ENCODE results near the gene NFIB.
A peak's percentile ranks its signal among the peaks of the same experiment; 100 is the strongest.

NFIB gene

DNA sequence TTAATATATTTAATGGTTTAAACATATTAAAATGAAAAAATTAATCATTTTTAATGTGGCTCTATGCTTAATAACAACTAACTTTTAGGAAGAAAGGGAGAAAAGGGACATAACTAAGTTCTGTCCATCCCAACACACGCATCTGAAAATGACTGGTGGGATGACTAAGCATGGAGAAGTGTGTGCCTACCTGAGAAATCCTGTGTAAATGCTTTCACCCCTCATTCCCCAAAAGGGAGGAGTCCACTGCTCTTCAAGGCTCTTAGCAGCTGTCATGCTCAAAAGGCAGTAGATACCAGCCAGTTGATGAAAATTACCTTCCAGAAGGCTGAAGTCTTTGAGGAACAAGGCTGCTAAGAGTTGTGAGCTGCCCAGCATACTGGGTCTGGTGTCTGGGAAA, 130.9 kb downstream of the NFIB start:
- Histone ChIP-seq H3K4me3 (ENCODE audit: low read length, poor library complexity, severe bottlenecking) (no peak overlapping the region), H3K9ac (ENCODE audit: low read depth, low read length, poor library complexity, severe bottlenecking) (no peak overlapping the region), H3K9me2 (replicated peaks; ENCODE audit: low read depth, low read length) (no peaks in the 10 kb centered on the region), H3K79me2 (ENCODE audit: insufficient read depth, low read length) (no peaks in the 10 kb centered on the region), H3K36me3 (ENCODE audit: insufficient read depth, low read length) (no peaks in the 10 kb centered on the region), H3K4me1 (ENCODE audit: insufficient read depth, low read length, poor library complexity, severe bottlenecking) (peaks cover 13% of the 10 kb centered on the region), H3K9me3 (ENCODE audit: insufficient read depth, low read depth, low read length) (no peaks in the 10 kb centered on the region), H3K27me3 (ENCODE audit: insufficient read depth, low read length, poor library complexity, severe bottlenecking) (peaks cover 43% of the 10 kb centered on the region), H3F3A (ENCODE audit: low read depth) (no peaks in the 10 kb centered on the region), H2AFZ (ENCODE audit: low read length) (no peak overlapping the region), H3K4me2 (ENCODE audit: low read depth, low read length, poor library complexity, severe bottlenecking) (peak overlapping the region; percentile 37), H4K20me1 (ENCODE audit: insufficient read depth, low read length, poor library complexity, severe bottlenecking) (no peaks in the 10 kb centered on the region)
- TF ChIP-seq EZH2phosphoT487 (IDR thresholded peaks at IDR 0.05; ENCODE audit: borderline replicate concordance): no peak
- TF ChIP-seq, protein P1, sequence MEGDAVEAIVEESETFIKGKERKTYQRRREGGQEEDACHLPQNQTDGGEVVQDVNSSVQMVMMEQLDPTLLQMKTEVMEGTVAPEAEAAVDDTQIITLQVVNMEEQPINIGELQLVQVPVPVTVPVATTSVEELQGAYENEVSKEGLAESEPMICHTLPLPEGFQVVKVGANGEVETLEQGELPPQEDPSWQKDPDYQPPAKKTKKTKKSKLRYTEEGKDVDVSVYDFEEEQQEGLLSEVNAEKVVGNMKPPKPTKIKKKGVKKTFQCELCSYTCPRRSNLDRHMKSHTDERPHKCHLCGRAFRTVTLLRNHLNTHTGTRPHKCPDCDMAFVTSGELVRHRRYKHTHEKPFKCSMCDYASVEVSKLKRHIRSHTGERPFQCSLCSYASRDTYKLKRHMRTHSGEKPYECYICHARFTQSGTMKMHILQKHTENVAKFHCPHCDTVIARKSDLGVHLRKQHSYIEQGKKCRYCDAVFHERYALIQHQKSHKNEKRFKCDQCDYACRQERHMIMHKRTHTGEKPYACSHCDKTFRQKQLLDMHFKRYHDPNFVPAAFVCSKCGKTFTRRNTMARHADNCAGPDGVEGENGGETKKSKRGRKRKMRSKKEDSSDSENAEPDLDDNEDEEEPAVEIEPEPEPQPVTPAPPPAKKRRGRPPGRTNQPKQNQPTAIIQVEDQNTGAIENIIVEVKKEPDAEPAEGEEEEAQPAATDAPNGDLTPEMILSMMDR (conservative IDR thresholded peaks at IDR 0.05; ENCODE audit: low read length): no peak

DNA sequence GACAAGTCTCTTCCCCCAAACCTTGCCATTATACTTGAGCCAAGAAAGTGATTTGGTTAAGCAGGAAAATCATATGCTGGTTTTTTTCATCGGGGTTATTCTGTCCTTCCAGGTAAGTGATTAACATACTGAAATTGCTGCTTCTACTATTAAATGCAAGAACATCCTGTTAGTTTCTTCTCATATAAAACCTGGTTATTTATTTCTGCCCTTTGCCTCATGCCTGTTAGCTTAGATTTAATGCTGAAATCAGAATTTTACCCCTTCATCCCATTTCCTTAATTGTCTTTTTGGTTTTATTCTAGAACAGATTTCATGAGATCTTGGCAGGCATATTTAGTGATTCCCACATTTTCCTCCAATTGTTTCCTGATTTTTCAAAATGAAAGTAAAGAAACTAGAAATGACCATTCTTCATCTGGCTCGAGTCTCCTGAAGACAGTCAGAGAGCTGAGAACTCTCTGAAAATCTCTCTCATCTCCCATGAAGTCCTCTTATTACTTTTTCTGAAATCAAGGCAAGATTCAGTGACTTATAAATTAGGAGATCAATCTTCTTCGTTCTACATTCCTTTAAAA, 132.9 kb downstream of the NFIB start:
- no peaks in the 10 kb centered on the region for H3K36me3 ChIP-seq (ENCODE audit: insufficient read depth, low read length)
- H3K27me3 ChIP-seq (ENCODE audit: insufficient read depth, low read length, poor library complexity, severe bottlenecking): peaks cover 29% of the 10 kb centered on the region
- H3K4me2 ChIP-seq (ENCODE audit: low read depth, low read length, poor library complexity, severe bottlenecking): no peak overlapping the region
- no peaks in the 10 kb centered on the region for H3K9me2 ChIP-seq (replicated peaks; ENCODE audit: low read depth, low read length)
- no peaks in the 10 kb centered on the region for H3K79me2 ChIP-seq (ENCODE audit: insufficient read depth, low read length)
- H3K4me3 ChIP-seq (ENCODE audit: low read length, poor library complexity, severe bottlenecking): no peak overlapping the region
- no peaks in the 10 kb centered on the region for H3F3A ChIP-seq (ENCODE audit: low read depth)
- no peaks in the 10 kb centered on the region for H4K20me1 ChIP-seq (ENCODE audit: insufficient read depth, low read length, poor library complexity, severe bottlenecking)
- peaks cover 13% of the 10 kb centered on the region for H3K4me1 ChIP-seq (ENCODE audit: insufficient read depth, low read length, poor library complexity, severe bottlenecking)
- H2AFZ ChIP-seq (ENCODE audit: low read length): no peak overlapping the region
- no peaks in the 10 kb centered on the region for H3K9me3 ChIP-seq (ENCODE audit: insufficient read depth, low read depth, low read length)
- H3K9ac ChIP-seq (ENCODE audit: low read depth, low read length, poor library complexity, severe bottlenecking): no peak overlapping the region
- TF ChIP-seq EZH2phosphoT487 (IDR thresholded peaks at IDR 0.05; ENCODE audit: borderline replicate concordance): no peak

DNA sequence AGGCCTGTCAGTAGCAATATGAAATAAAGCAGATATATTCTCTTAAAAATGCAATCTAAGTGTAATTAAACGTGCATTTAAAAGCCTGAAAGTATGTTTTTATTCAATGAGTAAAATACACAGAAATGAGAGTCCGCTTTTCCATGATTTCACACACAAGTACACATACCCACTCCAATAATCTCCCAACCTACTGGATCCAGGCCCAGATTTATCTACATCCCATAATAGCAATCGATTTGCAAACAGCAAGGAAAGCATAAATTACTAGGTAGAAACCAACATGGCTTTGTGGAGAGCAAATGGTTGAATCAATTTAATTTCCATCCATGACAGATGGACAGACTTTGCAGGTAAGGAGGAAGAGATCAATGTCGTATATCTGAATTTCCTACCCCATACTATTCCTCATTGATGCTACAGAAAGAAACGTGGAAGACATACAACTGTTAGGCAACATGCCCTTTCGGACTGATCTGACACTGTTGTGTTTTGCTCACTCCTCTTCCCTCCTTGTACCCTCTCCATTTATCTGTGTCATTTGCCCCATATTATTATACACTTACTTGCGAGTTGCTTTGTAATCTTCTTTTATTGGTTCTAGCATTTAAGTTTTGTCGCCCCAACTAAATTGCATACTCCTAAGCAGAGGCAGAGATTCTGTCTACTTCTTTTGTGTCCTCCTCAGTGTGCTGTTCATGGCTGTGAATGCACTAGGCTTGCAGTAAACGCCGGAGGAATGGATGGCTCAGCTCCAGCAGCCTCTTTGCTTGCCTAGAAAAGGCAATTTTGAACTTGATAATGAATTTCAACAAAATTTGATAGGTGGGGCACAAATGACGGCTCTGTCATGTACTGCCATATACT, 133.6 kb downstream of the NFIB start:
- H4K20me1 ChIP-seq (ENCODE audit: insufficient read depth, low read length, poor library complexity, severe bottlenecking): no peaks in the 10 kb centered on the region
- no peaks in the 10 kb centered on the region for H3K36me3 ChIP-seq (ENCODE audit: insufficient read depth, low read length)
- H3F3A ChIP-seq (ENCODE audit: low read depth): no peaks in the 10 kb centered on the region
- H3K9ac ChIP-seq (ENCODE audit: low read depth, low read length, poor library complexity, severe bottlenecking): no peak overlapping the region
- no peak overlapping the region for H3K4me3 ChIP-seq (ENCODE audit: low read length, poor library complexity, severe bottlenecking)
- no peak for TF ChIP-seq EZH2phosphoT487 (IDR thresholded peaks at IDR 0.05; ENCODE audit: borderline replicate concordance)
- H3K9me2 ChIP-seq (replicated peaks; ENCODE audit: low read depth, low read length): no peaks in the 10 kb centered on the region
- no peak overlapping the region for H3K4me2 ChIP-seq (ENCODE audit: low read depth, low read length, poor library complexity, severe bottlenecking)
- peaks cover 13% of the 10 kb centered on the region for H3K4me1 ChIP-seq (ENCODE audit: insufficient read depth, low read length, poor library complexity, severe bottlenecking)
- H3K79me2 ChIP-seq (ENCODE audit: insufficient read depth, low read length): no peaks in the 10 kb centered on the region
- no peaks in the 10 kb centered on the region for H3K9me3 ChIP-seq (ENCODE audit: insufficient read depth, low read depth, low read length)
- H3K27me3 ChIP-seq (ENCODE audit: insufficient read depth, low read length, poor library complexity, severe bottlenecking): peaks cover 22% of the 10 kb centered on the region
- no peak overlapping the region for H2AFZ ChIP-seq (ENCODE audit: low read length)

DNA sequence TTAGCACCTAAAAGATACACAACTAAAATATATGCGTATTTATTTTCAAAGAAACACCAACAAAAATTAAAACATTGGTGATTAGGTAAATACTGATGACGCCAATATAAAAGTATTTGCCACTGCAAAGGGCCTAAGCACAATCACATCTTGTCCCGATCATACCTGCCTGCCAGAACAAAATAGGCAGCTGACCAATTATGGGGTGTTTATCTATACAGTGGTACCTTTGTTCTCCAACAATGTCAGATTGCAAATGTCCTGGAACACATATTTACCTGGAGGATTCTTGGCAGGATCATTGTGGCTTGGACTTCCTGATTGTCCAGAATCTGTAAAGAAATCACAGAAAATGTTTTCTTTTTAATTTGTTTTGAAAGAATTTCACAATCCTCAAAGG, 134.5 kb downstream of the NFIB start:
- Histone ChIP-seq H3K9me3 (ENCODE audit: insufficient read depth, low read depth, low read length) (no peaks in the 10 kb centered on the region), H3F3A (ENCODE audit: low read depth) (no peaks in the 10 kb centered on the region), H3K4me1 (ENCODE audit: insufficient read depth, low read length, poor library complexity, severe bottlenecking) (peaks cover 13% of the 10 kb centered on the region), H3K4me2 (ENCODE audit: low read depth, low read length, poor library complexity, severe bottlenecking) (no peak overlapping the region), H4K20me1 (ENCODE audit: insufficient read depth, low read length, poor library complexity, severe bottlenecking) (no peaks in the 10 kb centered on the region), H3K9ac (ENCODE audit: low read depth, low read length, poor library complexity, severe bottlenecking) (no peak overlapping the region), H3K4me3 (ENCODE audit: low read length, poor library complexity, severe bottlenecking) (no peak overlapping the region), H3K9me2 (replicated peaks; ENCODE audit: low read depth, low read length) (no peaks in the 10 kb centered on the region), H2AFZ (ENCODE audit: low read length) (no peak overlapping the region), H3K36me3 (ENCODE audit: insufficient read depth, low read length) (no peaks in the 10 kb centered on the region), H3K79me2 (ENCODE audit: insufficient read depth, low read length) (no peaks in the 10 kb centered on the region), H3K27me3 (ENCODE audit: insufficient read depth, low read length, poor library complexity, severe bottlenecking) (peaks cover 18% of the 10 kb centered on the region)
- TF ChIP-seq EZH2phosphoT487 (IDR thresholded peaks at IDR 0.05; ENCODE audit: borderline replicate concordance): no peak
- TF ChIP-seq, protein P1 (conservative IDR thresholded peaks at IDR 0.05; ENCODE audit: low read length): no peak
